Panc1 (cell line): ENCODE results near the gene LIX1L. TPM values are rescaled to one million over a fixed set of nuclear protein-coding genes. Genes with fewer than 3 reads are reported as not detected.
"Not testable (repeated sequence)": the region's sequence is repeated elsewhere in the genome, so short reads cannot be mapped to it uniquely, and the experiment has no call there.

Experiments used
- ATAC-seq: fragments of 200-7000 bp; cut with Tn5 transposase; 2 replicates; pipeline ENCODE4 v1.9.1; 2020; ENCODE audit warnings: mild to moderate bottlenecking, moderate library complexity
- BruUV-seq: library from RNA; stranded (reverse); fragments of 400-500 nt; replicated peaks from 2 replicates; lab custom pipeline; 2021; lab: Mats Ljungman, UMichigan
- CTCF ChIA-PET: fragments of 300-600 bp; sonication (Branson Sonifier 250); formaldehyde crosslinking; loops from one replicate; lab custom pipeline; 2022; ENCODE audit warnings: antibody characterized with exemption; lab: Charles Lee
- POLR2A ChIA-PET: fragments of 300-600 bp; sonication (Branson Sonifier 250); formaldehyde crosslinking; loops from one replicate; lab custom pipeline; 2022; ENCODE audit warnings: antibody characterized with exemption; lab: Charles Lee
- DNase-seq: peaks from one replicate; pipeline ENCODE4 v3.0.0-alpha.2; 2010; ENCODE audit warnings: low read depth, low spot score
- H3K27ac ChIP-seq: 2 replicates; pipeline ENCODE4 v1.5.1; 2011; ENCODE audit warnings: mild to moderate bottlenecking, low read length, inconsistent platforms
- H3K27me3 ChIP-seq: fragments of 200-500 bp; sonication (Bioruptor generic); 2 replicates; pipeline ENCODE4 v1.6.0; 2014; ENCODE audit warnings: low read length, inconsistent platforms; ENCODE audit not compliant: control insufficient read depth, insufficient read depth
- H3K36me3 ChIP-seq: fragments of 200-500 bp; sonication (Bioruptor generic); 2 replicates; pipeline ENCODE4 v1.5.1; 2014; ENCODE audit warnings: inconsistent platforms, mild to moderate bottlenecking, low read length, moderate library complexity; ENCODE audit not compliant: control insufficient read depth, insufficient read depth
- H3K4me1 ChIP-seq: 2 replicates; pipeline ENCODE4 v1.5.1; 2011; ENCODE audit warnings: inconsistent platforms, mild to moderate bottlenecking, low read length, moderate library complexity; ENCODE audit not compliant: control insufficient read depth, insufficient read depth
- H3K4me3 ChIP-seq, 2 experiments: 2 replicates each; pipeline ENCODE4 v1.5.1; 2011 to 2012; ENCODE audit warnings: low read depth in 2 of 2, low read length in 2 of 2, mild to moderate bottlenecking in 2 of 2, inconsistent platforms in 1 of 2, moderate library complexity in 1 of 2
- H3K9me3 ChIP-seq: fragments of 200-500 bp; sonication (Bioruptor generic); 2 replicates; pipeline ENCODE4 v1.5.1; 2014; ENCODE audit warnings: low read depth, mild to moderate bottlenecking, inconsistent platforms, low read length, moderate library complexity; ENCODE audit not compliant: control insufficient read depth, insufficient read depth
- CTCF ChIP-seq: fragments of 450-650 bp; IDR thresholded peaks from 2 replicates; pipeline ENCODE4 v1.5.1; 2017; ENCODE audit warnings: mild to moderate bottlenecking
- POLR2AphosphoS5 ChIP-seq: IDR thresholded peaks from 2 replicates; pipeline ENCODE4 v1.6.1; 2012; ENCODE audit warnings: mild to moderate bottlenecking, low read depth, low read length, moderate library complexity
- REST ChIP-seq, 2 experiments: IDR thresholded peaks; 2 replicates each; pipeline ENCODE4 v1.6.1; 2011 to 2012; ENCODE audit warnings: low read depth in 2 of 2, control low read depth in 1 of 2, low read length in 1 of 2, mild to moderate bottlenecking in 1 of 2, moderate library complexity in 1 of 2; ENCODE audit not compliant: insufficient read depth in 1 of 2
- SIN3A ChIP-seq: IDR thresholded peaks from 2 replicates; pipeline ENCODE4 v1.6.1; 2012; ENCODE audit warnings: low read depth, mild to moderate bottlenecking, low read length, moderate library complexity, borderline replicate concordance; ENCODE audit not compliant: insufficient read depth
- TCF7L2 ChIP-seq: IDR thresholded peaks from 2 replicates; pipeline ENCODE4 v1.6.1; 2011; ENCODE audit warnings: mild to moderate bottlenecking, low read depth, low read length, inconsistent platforms
- in situ Hi-C: cut with HindIII; loops from 2 replicates; pipeline ENCODE4 v1.10.0; 2016; ENCODE audit warnings: low sequenced_read_pairs, low pct_unique_long_range_greater_than_20kb
- intact Hi-C: fragments of 100-400 bp; cut with micrococcal nuclease; formaldehyde crosslinking; loops from one replicate; pipeline ENCODE4 v1.10.0; 2022; ENCODE audit not compliant: unreplicated experiment
- total RNA-seq: library from RNA; stranded (reverse); gene quantifications from one replicate; pipeline ENCODE4 v1.2.1, GENCODE V29; 2021; ENCODE audit not compliant: unreplicated experiment

The LIX1L gene
- total RNA-seq, 1 experiment from 2014 or later, result 23.3 TPM

- Histone ChIP-seq H3K4me1 (no peaks in the 10 kb centered on the region), H3K36me3 (peaks cover 11% of the 10 kb centered on the region), H3K4me3 (no peak overlapping the region), H3K27ac (no peak overlapping the region), H3K9me3 (no peaks in the 10 kb centered on the region), H3K27me3 (no peaks in the 10 kb centered on the region)
- TF ChIP-seq SIN3A, result no peak
- no peak for TF ChIP-seq POLR2AphosphoS5
- TF ChIP-seq REST (IDR thresholded peaks at IDR 0.05; ENCODE audit: insufficient read depth in 1 of 2, low read depth in 2 of 2, low read length in 1 of 2), result no peak
- TF ChIP-seq CTCF, result no peak
- TF ChIP-seq TCF7L2, result no peak
- ChIA-PET POLR2A (no interaction called here), CTCF (no interaction called here)
- in situ Hi-C loops, result no loop called here
- intact Hi-C loops, result no loop called here
- DNase-seq (no peak), ATAC-seq (0 out of 2 replicates have a peak, but pooled peaks have one; percentile 26)
- BruUV-seq, result no TSS peak
These were observed 21.6 kb downstream of the LIX1L start for GRCh38 chr1:145936247-145936646.

GRCh38 chr1:145935708-145936107, 22.1 kb downstream of the LIX1L start:
- intact Hi-C loops (no loop called here), in situ Hi-C loops (no loop called here)
- TF ChIP-seq SIN3A, result no peak
- TF ChIP-seq TCF7L2, result no peak
- no peak for TF ChIP-seq REST (IDR thresholded peaks at IDR 0.05; ENCODE audit: insufficient read depth in 1 of 2, low read depth in 2 of 2, low read length in 1 of 2)
- no peak for TF ChIP-seq POLR2AphosphoS5
- TF ChIP-seq CTCF, result no peak
- CTCF ChIA-PET, result no interaction called here
- Histone ChIP-seq H3K4me3 (no peak overlapping the region), H3K27me3 (no peaks in the 10 kb centered on the region), H3K9me3 (no peaks in the 10 kb centered on the region), H3K4me1 (no peaks in the 10 kb centered on the region), H3K36me3 (peaks cover 11% of the 10 kb centered on the region), H3K27ac (no peak overlapping the region)
- ATAC-seq (no peak), DNase-seq (no peak)
- POLR2A ChIA-PET, result no interaction called here
- no TSS peak for BruUV-seq

- intact Hi-C loops, H3K9me3 ChIP-seq, ATAC-seq, H3K27me3 ChIP-seq, in situ Hi-C loops, H3K4me3 ChIP-seq, DNase-seq, H3K27ac ChIP-seq, BruUV-seq, CTCF ChIA-PET, H3K4me1 ChIP-seq: not testable (repeated sequence)
- H3K36me3 ChIP-seq, result peaks cover 12% of the 10 kb centered on the region
- POLR2A ChIA-PET, result interaction anchor here (0.7 kb wide), 1 partner anchor 39 kb away, joined by 4 read pairs; no protein-coding TSS in a partner anchor
These were observed 25.3 kb downstream of the LIX1L start for GRCh38 chr1:145932522-145933009.
